Gastrocnemius medialis (tissue), 4 donors: ENCODE measurements around the gene G6PC1. TPM values are rescaled to one million over a fixed set of nuclear protein-coding genes. Genes with fewer than 3 reads are reported as not detected.
"Not testable (repeated sequence)": the region's sequence is repeated elsewhere in the genome, so short reads cannot be mapped to it uniquely, and the experiment has no call there.

Experiments used
- ATAC-seq, 2 donors: fragments of 150-250 bp; one replicate each; pipeline ENCODE4 v1.9.1; 2016
- DNase-seq, 2 donors: peaks; one replicate each; pipeline ENCODE4 v3.0.0-alpha.2; 2019
- H3K27ac ChIP-seq, 4 donors: fragments of 200-600 bp; sonication (generic); 1 replicate in 1 of 4; 2 replicates in 3 of 4; pipeline ENCODE4 v1.5.1; 2016 to 2018; ENCODE audit warnings: mild to moderate bottlenecking in 2 of 4, moderate library complexity in 1 of 4
- H3K27me3 ChIP-seq, 3 donors: fragments of 200-600 bp; sonication (generic) in 2 of 3; 1 replicate in 1 of 3; 2 replicates in 2 of 3; pipeline versions ENCODE4 v1.5.1 to v1.6.0; 2016 to 2019; ENCODE audit warnings: mild to moderate bottlenecking in 1 of 3, moderate library complexity in 1 of 3
- H3K36me3 ChIP-seq, 2 donors: fragments of 200-600 bp; sonication (generic) in 1 of 2; one replicate each; pipeline ENCODE4 v1.5.1; 2017 to 2018
- H3K4me1 ChIP-seq, 2 donors: fragments of 200-600 bp; sonication (generic) in 1 of 2; one replicate each; pipeline ENCODE4 v1.5.1; 2016 to 2017; ENCODE audit warnings: mild to moderate bottlenecking in 2 of 2
- H3K4me3 ChIP-seq, 4 donors: fragments of 200-600 bp; sonication (generic) in 3 of 4; 1 replicate in 1 of 4; 2 replicates in 3 of 4; pipeline ENCODE4 v1.5.1; 2016 to 2019; ENCODE audit warnings: mild to moderate bottlenecking in 2 of 4
- H3K9me3 ChIP-seq, 3 donors: fragments of 200-600 bp; sonication (generic) in 2 of 3; 1 replicate in 1 of 3; 2 replicates in 2 of 3; pipeline ENCODE4 v1.5.1; 2016 to 2019
- POLR2A ChIP-seq, 2 donors: fragments of 450-650 bp; IDR thresholded peaks; one replicate each; pipeline ENCODE4 v1.6.1; 2017; ENCODE audit warnings: antibody characterized with exemption in 2 of 2, mild to moderate bottlenecking in 2 of 2, moderate library complexity in 2 of 2
- in situ Hi-C, 4 donors: fragments of 200-750 bp; cut with MboI; loops; one replicate each; pipeline versions ENCODE4 v1.15.0 to v1.8.0; 2017; ENCODE audit warnings: low sequenced_read_pairs in 4 of 4
- intact Hi-C: fragments of 100-400 bp; cut with DNase I; formaldehyde crosslinking; loops from one replicate; pipeline ENCODE4 v1.15.1; 2023; ENCODE audit warnings: low total_unique reads
- total RNA-seq, 4 donors: library from RNA; depleted of rRNA; stranded (reverse); fragments of >200 nt; gene quantifications; one replicate each; pipeline versions ENCODE4 v1.1.0 to v1.2.3, GENCODE V29; 2016
- TF ChIP-seq, protein P1 (sequence below), 5 experiments: fragments of 450-650 bp in 3 of 5; fragments of 200-600 bp in 2 of 5; sonication (generic) in 2 of 5; IDR thresholded peaks in 4 of 5; conservative IDR thresholded peaks in 1 of 5; 1 replicate in 4 of 5; 2 replicates in 1 of 5; pipeline ENCODE4 v1.5.1; 2016 to 2019; ENCODE audit warnings: antibody characterized with exemption in 5 of 5, mild to moderate bottlenecking in 3 of 5, moderate library complexity in 3 of 5

The G6PC1 gene
- total RNA-seq, 4 donors from 2014 or later = 0.36 to 0.47 TPM; not detected in 2

DNA sequence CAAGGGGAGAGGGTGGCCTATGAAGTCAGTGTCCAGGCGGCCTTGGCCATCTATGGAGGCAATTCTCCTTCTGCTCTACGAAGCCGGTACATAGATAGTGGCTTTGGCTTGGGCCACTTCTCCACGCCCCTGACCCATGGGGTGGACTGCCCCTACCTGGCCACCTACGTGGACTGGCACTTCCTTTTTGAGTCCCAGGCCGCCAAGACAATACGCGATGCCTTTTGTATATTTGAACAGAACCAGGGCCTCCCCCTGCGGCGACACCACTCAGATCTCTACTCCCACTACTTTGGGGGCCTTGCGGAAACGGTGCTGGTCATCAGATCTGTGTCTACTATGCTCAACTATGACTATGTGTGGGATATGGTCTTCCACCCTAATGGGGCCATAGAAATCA, 32.3 kb upstream of the G6PC1 start:
- DNase-seq = no peak
- intact Hi-C loops = no loop called here

DNA sequence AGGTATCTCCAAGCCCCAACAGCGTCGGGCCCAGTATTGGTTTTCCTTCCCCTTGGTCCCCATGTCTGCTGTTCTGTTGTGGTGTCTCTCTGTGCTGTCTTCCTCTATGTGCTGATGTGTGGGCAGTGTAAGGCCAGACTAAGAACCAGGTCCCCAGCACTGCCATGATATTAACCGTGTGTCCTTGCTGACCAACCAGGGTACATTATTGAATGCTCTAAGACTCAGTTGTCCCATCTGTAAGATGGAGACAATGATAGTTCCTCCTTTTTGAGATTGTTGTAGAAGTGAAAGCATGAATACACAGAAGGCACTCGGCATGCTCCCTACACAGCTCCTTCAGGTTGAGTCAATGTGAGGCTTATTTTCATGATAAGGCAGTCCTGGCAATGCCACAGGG, 29.0 kb upstream of the G6PC1 start:
- intact Hi-C loops = no loop called here
- in situ Hi-C loops = no loop called here
- H3K9me3 ChIP-seq = no peaks in the 10 kb centered on the region

More for the DNA sequence above, 32.3 kb upstream of the G6PC1 start:
- Histone ChIP-seq H3K27ac (no peak overlapping the region), H3K27me3 (no peaks in the 10 kb centered on the region), H3K4me1 (no peaks in the 10 kb centered on the region), H3K4me3 (no peak overlapping the region), H3K9me3 (no peaks in the 10 kb centered on the region), H3K36me3 (no peaks in the 10 kb centered on the region)
- no peak for TF ChIP-seq POLR2A (IDR thresholded peaks at IDR 0.05)
- TF ChIP-seq, protein P1, sequence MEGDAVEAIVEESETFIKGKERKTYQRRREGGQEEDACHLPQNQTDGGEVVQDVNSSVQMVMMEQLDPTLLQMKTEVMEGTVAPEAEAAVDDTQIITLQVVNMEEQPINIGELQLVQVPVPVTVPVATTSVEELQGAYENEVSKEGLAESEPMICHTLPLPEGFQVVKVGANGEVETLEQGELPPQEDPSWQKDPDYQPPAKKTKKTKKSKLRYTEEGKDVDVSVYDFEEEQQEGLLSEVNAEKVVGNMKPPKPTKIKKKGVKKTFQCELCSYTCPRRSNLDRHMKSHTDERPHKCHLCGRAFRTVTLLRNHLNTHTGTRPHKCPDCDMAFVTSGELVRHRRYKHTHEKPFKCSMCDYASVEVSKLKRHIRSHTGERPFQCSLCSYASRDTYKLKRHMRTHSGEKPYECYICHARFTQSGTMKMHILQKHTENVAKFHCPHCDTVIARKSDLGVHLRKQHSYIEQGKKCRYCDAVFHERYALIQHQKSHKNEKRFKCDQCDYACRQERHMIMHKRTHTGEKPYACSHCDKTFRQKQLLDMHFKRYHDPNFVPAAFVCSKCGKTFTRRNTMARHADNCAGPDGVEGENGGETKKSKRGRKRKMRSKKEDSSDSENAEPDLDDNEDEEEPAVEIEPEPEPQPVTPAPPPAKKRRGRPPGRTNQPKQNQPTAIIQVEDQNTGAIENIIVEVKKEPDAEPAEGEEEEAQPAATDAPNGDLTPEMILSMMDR (IDR thresholded peaks at IDR 0.05 in 4 of 5, conservative IDR thresholded peaks at IDR 0.05 in 1 of 5) = no peak
- in situ Hi-C loops = no loop called here
- ATAC-seq = no peak

DNA sequence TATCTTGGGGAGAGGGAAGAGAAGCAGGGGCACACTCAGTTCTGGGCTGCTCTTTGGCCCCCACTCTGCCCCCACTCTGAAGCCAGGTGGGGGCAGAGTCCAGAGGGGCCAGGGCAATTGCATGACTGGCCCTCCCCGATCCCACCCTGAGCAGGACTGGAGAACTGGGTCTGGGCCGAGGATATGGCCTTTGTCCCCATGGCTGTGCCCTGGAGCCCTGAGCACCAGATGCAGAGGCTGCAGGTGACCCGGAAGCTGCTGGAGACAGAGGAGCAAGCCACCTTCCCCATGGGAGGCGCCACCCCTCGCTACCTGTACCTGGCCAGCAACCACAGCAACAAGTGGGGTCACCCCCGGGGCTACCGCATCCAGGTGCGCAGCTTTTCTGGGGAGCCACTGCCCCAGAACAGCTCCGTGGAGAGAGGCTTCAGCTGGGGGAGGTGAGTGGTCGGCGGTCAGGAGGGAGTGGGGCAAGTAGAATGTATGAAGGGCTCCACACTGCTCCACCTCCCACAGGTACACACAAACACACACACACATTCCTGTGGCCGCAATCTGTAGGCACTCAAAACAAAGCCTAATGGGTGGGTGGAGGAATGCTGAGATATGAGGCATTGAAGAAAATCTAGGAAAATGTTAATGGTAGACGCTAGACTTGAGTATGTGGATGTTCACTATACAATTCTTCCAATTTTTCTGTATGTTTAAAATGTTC, 28.2 kb upstream of the G6PC1 start:
- Histone ChIP-seq H3K4me3 (no peak overlapping the region), H3K27ac (no peak overlapping the region), H3K27me3 (no peaks in the 10 kb centered on the region), H3K9me3 (no peaks in the 10 kb centered on the region), H3K36me3 (no peaks in the 10 kb centered on the region), H3K4me1 (no peaks in the 10 kb centered on the region)
- ATAC-seq (no peak), DNase-seq (no peak)
- intact Hi-C loops = no loop called here
- in situ Hi-C loops = no loop called here
- no peak for TF ChIP-seq POLR2A (IDR thresholded peaks at IDR 0.05)
- TF ChIP-seq, protein P1 (IDR thresholded peaks at IDR 0.05 in 4 of 5, conservative IDR thresholded peaks at IDR 0.05 in 1 of 5) = no peak

More for the DNA sequence above, 29.0 kb upstream of the G6PC1 start:
- H3K36me3 ChIP-seq = no peaks in the 10 kb centered on the region
- H3K4me3 ChIP-seq = no peak overlapping the region
- DNase-seq = no peak
- H3K4me1 ChIP-seq = no peaks in the 10 kb centered on the region
- no peak for ATAC-seq
- H3K27me3 ChIP-seq = no peaks in the 10 kb centered on the region
- no peak for TF ChIP-seq POLR2A (IDR thresholded peaks at IDR 0.05)
- TF ChIP-seq, protein P1 (IDR thresholded peaks at IDR 0.05 in 4 of 5, conservative IDR thresholded peaks at IDR 0.05 in 1 of 5) = no peak
- H3K27ac ChIP-seq = no peak overlapping the region

DNA sequence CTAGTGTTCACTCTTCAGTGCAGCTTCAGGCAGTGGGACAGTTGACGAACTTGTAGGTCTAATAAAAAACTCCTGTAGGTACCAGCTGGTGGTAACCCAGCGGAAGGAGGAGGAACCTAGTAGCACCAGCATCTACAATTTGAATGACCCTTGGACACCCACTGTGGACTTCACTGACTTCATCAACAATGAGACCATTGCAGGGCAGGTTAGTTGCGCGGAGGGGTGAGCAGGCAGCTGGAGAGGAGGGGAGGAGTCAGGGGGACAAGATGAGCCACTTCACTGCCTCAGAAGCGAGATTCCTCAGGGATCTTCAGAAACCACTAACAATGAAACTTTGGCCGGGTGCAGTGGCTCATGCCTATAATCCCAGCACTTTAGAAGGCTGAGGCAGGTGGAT, 27.3 kb upstream of the G6PC1 start:
- in situ Hi-C loops (no loop called here), intact Hi-C loops (no loop called here)
- Histone ChIP-seq H3K27me3 (no peaks in the 10 kb centered on the region), H3K4me3 (no peak overlapping the region), H3K4me1 (no peaks in the 10 kb centered on the region), H3K36me3 (no peaks in the 10 kb centered on the region), H3K9me3 (no peaks in the 10 kb centered on the region), H3K27ac (no peak overlapping the region)
- TF ChIP-seq, protein P1 (IDR thresholded peaks at IDR 0.05 in 4 of 5, conservative IDR thresholded peaks at IDR 0.05 in 1 of 5) = no peak
- TF ChIP-seq POLR2A (IDR thresholded peaks at IDR 0.05) = no peak
- no peak for ATAC-seq
- DNase-seq = no peak

DNA sequence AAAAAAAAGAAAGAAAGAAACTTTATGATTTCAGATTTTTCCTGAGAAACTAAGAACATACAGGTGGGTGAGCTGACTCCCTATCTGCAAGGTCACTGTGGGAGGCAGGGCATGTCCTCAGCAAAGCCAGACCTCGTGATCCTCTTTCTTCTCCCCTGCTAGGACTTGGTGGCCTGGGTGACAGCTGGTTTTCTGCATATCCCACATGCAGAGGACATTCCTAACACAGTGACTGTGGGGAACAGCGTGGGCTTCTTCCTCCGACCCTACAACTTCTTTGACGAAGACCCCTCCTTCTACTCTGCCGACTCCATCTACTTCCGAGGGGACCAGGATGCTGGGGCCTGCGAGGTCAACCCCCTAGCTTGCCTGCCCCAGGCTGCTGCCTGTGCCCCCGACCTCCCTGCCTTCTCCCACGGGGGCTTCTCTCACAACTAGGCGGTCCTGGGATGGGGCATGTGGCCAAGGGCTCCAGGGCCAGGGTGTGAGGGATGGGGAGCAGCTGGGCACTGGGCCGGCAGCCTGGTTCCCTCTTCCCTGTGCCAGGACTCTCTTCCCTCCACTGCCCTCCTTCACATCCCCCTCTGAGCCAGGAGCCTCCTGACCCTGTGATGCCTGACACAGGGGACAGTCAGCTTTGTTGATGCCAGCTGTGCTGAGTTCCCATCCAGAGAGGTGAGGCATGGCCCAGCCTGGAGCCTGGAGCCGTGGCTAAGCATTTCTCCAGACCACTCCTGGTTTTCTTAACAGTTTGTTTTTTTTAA, 26.5 kb upstream of the G6PC1 start:
- in situ Hi-C loops, H3K36me3 ChIP-seq, H3K27me3 ChIP-seq, H3K4me3 ChIP-seq, H3K27ac ChIP-seq, intact Hi-C loops, H3K9me3 ChIP-seq, H3K4me1 ChIP-seq, ATAC-seq, DNase-seq: not testable (repeated sequence)
